Measurements from ENCODE around the gene IBA57.
A peak's percentile ranks its signal among the peaks of the same experiment; 100 is the strongest.

The IBA57 gene

DNA sequence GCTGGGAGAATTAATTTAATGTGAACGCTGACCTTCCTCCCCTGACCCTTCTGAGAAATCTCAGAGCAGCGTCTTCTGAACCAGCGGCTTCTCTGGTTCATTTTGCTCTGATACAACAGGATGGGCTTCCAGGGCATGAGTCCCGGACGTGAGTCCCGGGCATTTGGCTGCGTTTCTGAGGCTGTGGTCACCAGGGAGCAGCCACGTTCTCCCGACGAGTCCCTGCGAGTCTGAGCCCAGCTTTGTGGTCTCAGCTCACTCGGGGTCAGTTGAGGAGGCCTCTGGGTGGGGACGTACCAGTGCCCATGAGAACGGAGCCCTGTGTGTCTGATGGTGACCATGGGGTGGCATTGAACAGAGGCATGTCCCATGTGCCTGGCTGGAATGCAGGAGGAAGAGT, 24.6 kb downstream of the IBA57 start:
- DNase-seq (ENCODE audit: low spot score): no peak

DNA sequence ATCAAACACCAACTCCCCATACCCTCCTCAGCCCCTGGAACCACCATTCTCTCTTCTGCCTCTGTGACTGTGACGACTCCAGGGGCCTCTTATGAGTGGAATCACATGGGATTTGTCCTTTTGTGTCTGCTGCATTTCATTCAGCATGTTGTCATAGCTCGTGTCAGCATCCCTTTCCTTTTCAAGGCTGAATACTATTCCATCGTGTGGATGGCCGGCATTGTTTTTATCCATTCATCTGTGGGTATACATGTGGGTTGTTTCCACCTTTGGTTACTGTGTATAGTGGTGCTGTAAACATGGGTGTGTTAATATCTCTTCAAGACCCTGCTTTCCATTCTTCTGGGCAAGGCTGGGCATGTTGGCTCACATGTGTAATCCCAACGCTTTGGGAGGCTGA, 25.2 kb downstream of the IBA57 start:
- no peak for DNase-seq (ENCODE audit: low spot score)

GRCh38 chr1:228194436-228194835, 28.8 kb downstream of the IBA57 start:
- no peak for DNase-seq (ENCODE audit: low spot score)

DNA sequence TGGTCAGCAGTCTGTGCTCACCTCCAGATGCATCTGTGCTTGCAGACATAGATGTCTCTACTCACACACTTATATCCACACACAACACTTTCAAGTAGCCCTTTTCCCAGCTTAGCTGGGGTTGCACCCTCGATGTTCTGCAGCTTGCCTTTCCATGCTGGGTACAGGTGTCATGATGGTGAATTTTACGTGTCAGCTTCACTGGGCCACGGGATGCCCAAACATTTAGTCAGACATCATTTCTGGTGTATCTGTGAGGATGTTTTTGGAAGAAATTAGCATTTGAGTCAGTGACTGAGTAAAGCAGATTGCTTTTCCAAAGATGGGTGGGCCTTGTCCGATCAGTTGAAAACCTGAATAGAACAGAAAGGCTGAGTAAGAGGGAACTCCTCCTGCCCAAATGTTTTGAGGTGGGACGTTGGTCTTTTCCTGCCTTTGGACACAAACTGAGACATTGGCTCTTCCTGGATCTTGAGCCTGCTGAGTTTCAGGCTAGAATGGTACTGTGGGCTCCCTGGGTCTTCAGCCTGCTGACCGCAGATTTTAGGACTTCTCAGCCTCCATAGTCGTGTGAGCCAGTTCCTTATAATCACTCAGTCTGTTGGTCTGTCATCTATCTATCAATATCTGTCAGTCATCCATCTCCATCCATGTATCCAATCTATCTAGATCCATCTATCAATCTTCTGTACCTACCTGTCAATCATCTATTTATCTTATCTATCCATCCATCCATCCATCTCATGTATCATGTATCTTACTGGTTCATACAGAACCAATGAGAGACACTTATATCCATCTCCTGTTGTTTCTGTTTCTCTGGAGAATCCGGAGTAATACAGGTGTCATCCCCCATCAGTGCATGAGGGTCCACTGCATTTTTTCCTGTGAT, 29.6 kb downstream of the IBA57 start:
- no peak for DNase-seq (ENCODE audit: low spot score)

GRCh38 chr1:228197555-228198147, 32.0 kb downstream of the IBA57 start:
- DNase-seq (ENCODE audit: low spot score): no peak

- DNase-seq (ENCODE audit: low spot score): no peak
These were observed 33.5 kb downstream of the IBA57 start for GRCh38 chr1:228198977-228199590.

- no peak for DNase-seq (ENCODE audit: low spot score)
These were observed 39.4 kb downstream of the IBA57 start for GRCh38 chr1:228204958-228205357.

GRCh38 chr1:228205526-228206436, 40.2 kb downstream of the IBA57 start:
- DNase-seq (ENCODE audit: low spot score): peak; percentile 46

DNA sequence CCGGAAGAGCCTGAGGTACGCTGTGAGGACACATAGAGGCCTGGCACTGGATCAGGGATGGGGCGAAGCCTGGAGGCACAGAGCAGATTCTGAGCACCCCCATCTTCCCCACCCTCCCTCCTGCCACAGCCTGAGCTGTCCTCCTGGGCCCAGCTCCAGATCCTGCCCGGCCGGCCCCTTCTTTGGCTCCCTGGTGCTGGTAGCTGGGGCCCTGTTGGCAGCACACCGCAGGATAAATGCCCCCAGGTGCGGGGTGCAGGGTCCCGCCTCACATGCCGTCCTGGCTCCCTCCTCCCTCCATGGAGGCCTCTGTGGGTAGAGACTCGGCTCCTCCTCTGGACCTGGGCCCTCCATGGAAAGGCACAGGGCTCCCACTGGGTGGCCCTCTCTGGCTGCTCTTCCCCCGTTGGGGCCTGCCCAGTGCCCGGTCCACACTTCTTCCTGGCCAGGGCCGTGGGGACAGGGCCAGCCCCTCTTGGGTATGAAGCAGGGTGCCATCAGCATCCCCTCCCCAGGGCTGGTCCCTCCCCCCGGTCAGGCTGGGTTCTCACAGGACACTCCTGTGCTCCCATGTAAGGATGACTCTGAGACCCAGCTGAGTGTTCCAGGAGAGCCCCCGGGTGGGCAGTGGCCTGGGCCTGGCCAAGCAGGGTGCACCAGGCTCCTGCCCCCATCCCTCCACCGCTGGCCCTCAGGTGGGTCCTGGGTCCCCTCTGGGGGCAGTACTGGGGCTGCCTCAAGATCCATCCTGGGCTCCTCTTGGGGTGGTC, 41.2 kb downstream of the IBA57 start:
- DNase-seq (ENCODE audit: low spot score): no peak

- DNase-seq (ENCODE audit: low spot score): no peak
These were observed 41.8 kb downstream of the IBA57 start for GRCh38 chr1:228207381-228207810.

- DNase-seq (ENCODE audit: low spot score): no peak
These were observed 42.5 kb downstream of the IBA57 start, which contains the start of gene OBSCN for GRCh38 chr1:228207851-228208821. Gene OBSCN, plus strand, starts transcription at chr1:228208044. Its CDS starts 3,740 bp downstream, at chr1:228211784.

GRCh38 chr1:228208831-228209551, 43.4 kb downstream of the IBA57 start:
- DNase-seq (ENCODE audit: low spot score): no peak

GRCh38 chr1:228209657-228210056, 44.1 kb downstream of the IBA57 start:
- DNase-seq (ENCODE audit: low spot score): no peak

- no peak for DNase-seq (ENCODE audit: low spot score)
These were observed 44.6 kb downstream of the IBA57 start for GRCh38 chr1:228210076-228210651.

DNA sequence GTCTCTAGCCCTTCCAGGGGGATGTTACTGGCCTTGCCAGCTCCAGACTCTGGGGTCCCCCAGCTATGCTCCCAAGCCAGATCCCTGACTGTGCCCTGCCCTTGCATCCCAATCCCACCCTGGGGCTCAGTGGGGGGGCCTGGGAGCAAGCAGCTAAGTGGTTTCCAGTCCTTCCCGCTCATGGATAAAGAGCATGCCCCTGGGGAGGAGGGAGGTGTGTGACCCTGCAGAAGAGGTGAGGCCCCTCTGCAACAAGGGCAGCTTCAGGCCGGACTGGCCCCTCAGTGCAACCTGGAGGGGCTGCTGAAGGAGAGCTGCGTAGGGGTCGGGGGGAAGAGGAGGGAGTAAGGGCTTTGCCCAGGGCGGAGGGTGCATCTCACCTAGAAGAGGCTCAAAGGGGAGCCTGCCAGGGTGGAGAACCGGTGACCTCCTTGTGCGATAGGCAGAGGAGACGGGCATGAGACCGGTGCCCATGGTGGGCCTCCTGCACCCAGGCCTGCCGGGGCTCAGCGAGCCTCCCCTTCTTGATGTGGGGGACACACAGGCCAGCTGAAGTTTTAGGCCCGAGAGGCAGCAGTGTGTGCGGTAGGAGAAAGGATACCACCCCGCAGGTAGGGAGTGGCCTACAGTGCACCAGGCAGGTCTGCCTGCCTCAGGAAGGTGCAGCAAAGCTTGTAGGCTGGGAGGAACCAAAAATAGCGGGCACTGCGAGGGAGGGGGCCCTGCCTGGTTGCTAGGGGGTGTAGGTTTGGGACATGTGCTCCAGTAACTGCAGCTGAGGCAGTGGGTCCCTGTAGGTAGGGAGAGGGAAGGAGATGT, 45.3 kb downstream of the IBA57 start:
- no peak for DNase-seq (ENCODE audit: low spot score)

DNA sequence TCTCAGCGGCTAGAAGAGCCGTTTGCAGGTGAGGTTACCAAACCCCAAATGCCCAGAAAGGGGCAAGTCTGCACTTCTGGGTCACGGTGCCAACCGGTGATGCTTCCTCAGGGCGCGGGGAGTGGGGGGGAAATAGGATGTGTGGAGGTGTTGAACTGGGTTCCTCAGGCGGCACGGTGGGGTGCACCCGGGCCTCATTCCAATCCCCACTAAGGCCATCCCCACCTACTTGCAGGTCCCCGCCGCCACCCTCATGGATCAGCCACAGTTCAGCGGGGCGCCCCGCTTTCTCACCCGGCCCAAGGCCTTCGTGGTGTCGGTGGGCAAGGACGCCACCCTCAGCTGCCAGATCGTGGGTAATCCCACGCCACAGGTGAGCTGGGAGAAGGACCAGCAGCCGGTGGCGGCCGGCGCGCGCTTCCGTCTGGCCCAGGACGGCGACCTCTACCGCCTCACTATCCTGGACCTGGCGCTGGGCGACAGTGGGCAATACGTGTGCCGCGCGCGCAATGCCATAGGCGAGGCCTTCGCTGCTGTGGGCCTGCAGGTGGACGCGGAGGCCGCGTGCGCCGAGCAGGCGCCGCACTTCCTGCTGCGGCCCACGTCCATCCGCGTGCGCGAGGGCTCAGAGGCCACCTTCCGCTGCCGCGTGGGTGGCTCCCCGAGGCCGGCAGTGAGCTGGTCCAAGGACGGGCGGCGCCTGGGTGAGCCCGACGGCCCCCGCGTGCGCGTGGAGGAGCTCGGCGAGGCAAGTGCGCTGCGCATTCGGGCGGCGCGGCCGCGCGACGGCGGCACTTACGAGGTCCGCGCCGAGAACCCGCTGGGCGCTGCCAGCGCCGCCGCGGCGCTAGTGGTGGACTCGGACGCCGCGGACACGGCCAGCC, 46.2 kb downstream of the IBA57 start:
- DNase-seq (ENCODE audit: low spot score): no peak

Measured in SK-N-DZ (cell line).